Left lung (tissue), 10 donors: ENCODE results near the gene PTPRT. TPM values are rescaled to one million over a fixed set of nuclear protein-coding genes. Genes with fewer than 3 reads are reported as not detected.

ENCODE experiments used
- ATAC-seq: fragments of 200-7000 bp; cut with Tn5 transposase; one replicate; pipeline ENCODE4 v1.9.1; 2020; ENCODE audit warnings: moderate library complexity
- DNase-seq, 4 donors: peaks; one replicate each; pipeline ENCODE4 v3.0.0-alpha.2; 2013 to 2020
- H3K27ac ChIP-seq, 2 donors: fragments of 200-600 bp; sonication (generic) in 1 of 2; one replicate each; pipeline versions ENCODE4 v1.5.0 to v1.8.0; 2020 to 2021
- H3K27me3 ChIP-seq, 2 donors: fragments of 200-600 bp; sonication (generic) in 1 of 2; one replicate each; pipeline versions ENCODE4 v1.5.0 to v1.8.0; 2020 to 2021
- H3K36me3 ChIP-seq, 2 donors: fragments of 200-600 bp; sonication (generic) in 1 of 2; one replicate each; pipeline versions ENCODE4 v1.5.0 to v1.8.0; 2020 to 2021
- H3K4me1 ChIP-seq, 2 donors: fragments of 200-600 bp; one replicate each; pipeline ENCODE4 v1.8.0; 2021
- H3K4me3 ChIP-seq, 2 donors: fragments of 200-600 bp; sonication (generic) in 1 of 2; one replicate each; pipeline versions ENCODE4 v1.5.0 to v1.8.0; 2020 to 2021; ENCODE audit warnings: mild to moderate bottlenecking in 1 of 2
- H3K9me3 ChIP-seq, 2 donors: fragments of 200-600 bp; sonication (generic) in 1 of 2; one replicate each; pipeline versions ENCODE4 v1.5.0 to v1.8.0; 2020 to 2021
- CTCF ChIP-seq, 2 donors: fragments of 200-600 bp; sonication (generic) in 1 of 2; IDR thresholded peaks; one replicate each; pipeline versions ENCODE4 v1.5.0 to v1.8.0; 2021; ENCODE audit warnings: antibody characterized with exemption in 2 of 2
- intact Hi-C, 2 donors: fragments of 100-400 bp; cut with DNase I; formaldehyde crosslinking; loops; one replicate each; pipeline versions ENCODE4 v1.11.2 to v1.14.2; 2022
- polyA plus RNA-seq, 6 donors: library from polyadenylated mRNA; unstranded; fragments of 120-200 nt; gene quantifications; one replicate each; pipeline ENCODE4 v1.2.1, GENCODE V29; 2013; ENCODE audit not compliant: insufficient read length in 6 of 6
- total RNA-seq, 2 donors: library from RNA; stranded (reverse); fragmentation: NEBNext Ultra II Directional; extraction: Animal tissue kit (Norgen Biotek cat#: 25700); gene quantifications; one replicate each; pipeline ENCODE4 v1.2.1, GENCODE V29; 2021
- donor health status: DM: no; HTN: yes; CAD: no.
- donor health status: DM: no; HTN: no; CAD: no.

The PTPRT gene
- total and polyA plus RNA-seq, 8 donors = 0.15 to 2.9 (median 1.4) TPM

GRCh38 chr20:42708266-42708665 is 481.4 kb downstream of the PTPRT start:
- Histone ChIP-seq H3K4me3 (no peak overlapping the region), H3K9me3 (peaks cover 0 to 33% of the 10 kb centered on the region in 2 donors), H3K27me3 (no peaks in the 10 kb centered on the region), H3K36me3 (no peaks in the 10 kb centered on the region), H3K4me1 (no peaks in the 10 kb centered on the region), H3K27ac (no peak overlapping the region)
- DNase-seq = no peak
- no peak for ATAC-seq
- no peak for TF ChIP-seq CTCF (IDR thresholded peaks at IDR 0.05)
- intact Hi-C loops = no loop called here

- peaks cover 0 to 35% of the 10 kb centered on the region in 2 donors for H3K9me3 ChIP-seq
- no peak for TF ChIP-seq CTCF (IDR thresholded peaks at IDR 0.05)
- no peak overlapping the region for H3K27ac ChIP-seq
- ATAC-seq (no peak), DNase-seq (no peak)
- no peaks in the 10 kb centered on the region for H3K27me3 ChIP-seq
- H3K36me3 ChIP-seq = no peaks in the 10 kb centered on the region
- intact Hi-C loops = no loop called here
- no peak overlapping the region for H3K4me3 ChIP-seq
- no peaks in the 10 kb centered on the region for H3K4me1 ChIP-seq
Observed at GRCh38 chr20:42706759-42707158, 482.9 kb downstream of the PTPRT start.

GRCh38 chr20:42705550-42705949 is 484.2 kb downstream of the PTPRT start:
- Histone ChIP-seq H3K36me3 (no peaks in the 10 kb centered on the region), H3K27ac (no peak overlapping the region), H3K4me3 (no peak overlapping the region), H3K27me3 (no peaks in the 10 kb centered on the region), H3K4me1 (no peaks in the 10 kb centered on the region), H3K9me3 (peaks cover 0 to 23% of the 10 kb centered on the region in 2 donors)
- ATAC-seq (no peak), DNase-seq (no peak)
- TF ChIP-seq CTCF (IDR thresholded peaks at IDR 0.05) = no peak
- intact Hi-C loops = no loop called here

- ATAC-seq = no peak
- no peaks in the 10 kb centered on the region for H3K27me3 ChIP-seq
- no peak for DNase-seq
- no peak for TF ChIP-seq CTCF (IDR thresholded peaks at IDR 0.05)
- H3K27ac ChIP-seq = no peak overlapping the region
- H3K9me3 ChIP-seq = peaks cover 0 to 6% of the 10 kb centered on the region in 2 donors
- H3K4me3 ChIP-seq = no peak overlapping the region
- no peaks in the 10 kb centered on the region for H3K36me3 ChIP-seq
- intact Hi-C loops = no loop called here
- H3K4me1 ChIP-seq = no peaks in the 10 kb centered on the region
Observed at GRCh38 chr20:42703744-42704143, 486.0 kb downstream of the PTPRT start.

- H3K9me3 ChIP-seq = peaks cover 0 to 4% of the 10 kb centered on the region in 2 donors
- ATAC-seq (no peak), DNase-seq (no peak)
- H3K27me3 ChIP-seq = no peaks in the 10 kb centered on the region
- H3K27ac ChIP-seq = no peak overlapping the region
- TF ChIP-seq CTCF (IDR thresholded peaks at IDR 0.05) = no peak
- intact Hi-C loops = no loop called here
- H3K4me1 ChIP-seq = no peaks in the 10 kb centered on the region
- H3K4me3 ChIP-seq = no peak overlapping the region
- H3K36me3 ChIP-seq = no peaks in the 10 kb centered on the region
Observed at GRCh38 chr20:42701948-42702347, 487.8 kb downstream of the PTPRT start.
